Neural progenitor cell (in vitro differentiated cells): ENCODE data around the gene TRIM32.

ENCODE experiments used
- CTCF ChIP-seq: fragments of 200-600 bp; sonication (generic); IDR thresholded peaks from 2 replicates; pipeline ENCODE4 v1.5.1; 2017; ENCODE audit warnings: antibody characterized with exemption, mild to moderate bottlenecking
- EZH2 ChIP-seq: fragments of 200-600 bp; sonication (generic); IDR thresholded peaks from 2 replicates; pipeline ENCODE4 v1.6.1; 2017; ENCODE audit warnings: antibody characterized with exemption, mild to moderate bottlenecking, moderate library complexity
- EZH2phosphoT487 ChIP-seq: fragments of 200-600 bp; sonication (generic); IDR thresholded peaks from 2 replicates; pipeline ENCODE4 v1.6.1; 2017; ENCODE audit warnings: antibody characterized with exemption

- TF ChIP-seq CTCF (no peak), EZH2phosphoT487 (no peak), EZH2 (no peak)
Measured at GRCh38 chr9:116685166-116685565, 1.9 kb upstream of the TRIM32 start.
